KG1 (cell line): ENCODE data around the gene DHCR24.

ENCODE experiments used
- DNase-seq: peaks from one replicate; lab custom pipeline; 2025; lab: John Stamatoyannopoulos, UW

DHCR24 gene

DNA sequence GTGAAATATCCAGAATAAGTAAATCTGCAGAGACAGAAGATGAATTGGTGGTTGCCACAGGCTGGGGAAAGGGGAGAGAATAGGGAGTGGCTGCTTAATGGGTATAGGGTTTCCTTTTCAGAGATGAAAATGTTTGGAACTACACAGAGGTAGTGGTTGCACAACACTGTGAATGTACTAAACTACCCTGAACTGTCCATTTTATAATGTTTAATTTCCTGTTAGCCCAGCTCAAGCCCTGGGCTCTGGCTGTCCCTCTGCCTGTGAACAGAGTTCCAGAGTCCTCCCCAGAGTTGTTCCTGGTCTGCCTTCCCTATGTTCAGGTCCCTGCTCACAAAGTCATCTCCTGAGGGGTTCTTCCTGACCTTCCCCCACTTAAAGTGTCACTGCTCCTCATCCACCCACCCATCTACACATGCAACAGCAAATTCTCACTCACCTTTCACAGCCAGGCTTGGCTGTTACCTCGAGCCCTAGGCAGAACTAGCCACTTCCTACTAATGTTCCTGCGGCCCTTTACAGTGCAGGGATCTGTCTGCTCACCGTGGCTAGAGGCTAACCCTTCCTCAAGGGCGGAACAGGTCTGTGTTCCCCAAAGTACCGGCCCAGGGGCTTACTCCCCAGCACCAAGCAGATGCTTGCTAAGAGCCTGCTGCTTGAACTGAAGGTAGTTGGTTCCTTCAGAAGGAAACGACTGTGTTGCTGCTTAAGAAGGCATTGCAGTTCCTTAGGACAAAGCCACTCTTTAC, 22.4 kb downstream of the DHCR24 start:
- no peak for DNase-seq

DNA sequence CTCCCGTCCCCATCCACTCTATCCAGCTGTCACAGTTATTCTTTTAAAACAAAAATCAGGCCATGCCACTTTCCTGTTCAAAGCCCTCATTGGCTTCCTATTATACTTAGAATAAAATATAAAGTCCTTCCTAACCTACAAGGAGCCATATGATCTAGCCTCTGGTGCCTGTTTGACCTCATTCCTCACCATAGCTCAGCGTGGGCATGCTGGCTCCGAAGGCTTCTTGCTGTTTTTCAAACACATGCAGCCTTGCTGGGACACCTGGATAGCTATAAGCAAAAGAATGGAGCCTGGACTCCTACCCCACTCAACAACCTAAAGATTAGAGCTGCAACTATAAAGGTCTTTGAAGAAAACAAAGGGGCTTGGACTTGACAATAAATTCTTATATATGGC, 23.7 kb downstream of the DHCR24 start:
- no peak for DNase-seq

DNA sequence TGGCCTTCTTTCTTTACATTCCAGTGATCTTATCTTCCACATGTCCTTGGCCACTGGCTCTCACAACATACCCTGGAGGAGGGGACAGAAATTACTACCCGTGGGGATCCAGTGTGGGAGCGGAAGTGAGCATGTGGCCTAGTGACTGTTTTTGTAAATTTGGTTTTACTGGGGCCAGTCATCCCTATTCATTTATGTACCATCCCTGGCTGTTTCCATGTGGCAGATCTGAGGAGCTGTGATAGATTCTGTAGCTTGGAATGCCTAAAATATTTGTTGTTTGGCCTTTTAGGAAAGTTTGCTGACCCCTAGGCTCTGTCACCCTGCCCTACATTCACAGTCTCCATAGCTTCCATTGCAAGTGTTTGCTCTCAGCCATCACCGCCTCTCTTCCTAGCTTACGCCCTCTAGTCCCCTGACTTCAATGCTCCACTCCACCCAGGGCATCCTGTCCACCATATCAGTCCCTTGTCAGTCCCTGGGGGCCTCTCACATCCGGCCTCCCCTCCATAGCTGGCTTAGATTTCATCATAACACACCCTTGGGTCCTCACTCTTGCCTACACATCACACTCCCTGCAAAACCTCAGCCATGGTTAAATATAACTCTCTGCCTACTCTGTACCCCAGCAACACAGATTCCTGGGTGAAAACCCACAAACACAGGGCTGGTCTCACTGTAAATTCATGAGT, 25.8 kb downstream of the DHCR24 start:
- DNase-seq, result no peak

DNA sequence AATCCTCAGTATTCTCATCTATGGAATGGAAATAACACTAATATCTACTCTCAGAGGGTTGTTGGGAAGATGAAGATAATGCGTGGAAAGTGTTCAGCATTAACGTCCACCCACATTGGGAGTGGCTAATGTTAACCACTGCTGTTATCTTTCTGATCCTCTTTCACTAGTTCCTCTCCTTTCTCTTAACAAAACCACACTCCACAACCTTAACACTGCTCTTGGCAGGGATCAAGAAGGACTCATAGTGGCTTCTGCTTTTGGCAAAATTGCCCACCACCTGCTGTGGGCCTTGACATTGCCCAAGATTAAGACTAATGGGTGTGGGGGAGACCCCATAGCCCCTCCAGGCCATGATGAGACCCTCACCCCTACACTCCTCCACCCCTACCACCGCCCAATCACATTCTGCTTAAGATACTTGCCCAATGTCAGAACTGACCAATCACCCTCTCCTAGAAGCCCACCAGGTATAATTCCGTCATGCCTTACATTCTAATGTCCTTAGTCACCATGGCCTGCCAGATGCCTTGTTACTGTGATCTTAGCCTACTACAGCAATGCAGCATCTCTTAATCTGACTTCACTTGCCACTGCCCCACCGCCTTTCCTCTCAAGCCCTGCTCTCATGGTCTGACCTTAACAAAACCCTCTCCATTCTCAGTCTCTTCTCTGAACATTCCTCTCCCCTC, 27.1 kb downstream of the DHCR24 start:
- no peak for DNase-seq

DNA sequence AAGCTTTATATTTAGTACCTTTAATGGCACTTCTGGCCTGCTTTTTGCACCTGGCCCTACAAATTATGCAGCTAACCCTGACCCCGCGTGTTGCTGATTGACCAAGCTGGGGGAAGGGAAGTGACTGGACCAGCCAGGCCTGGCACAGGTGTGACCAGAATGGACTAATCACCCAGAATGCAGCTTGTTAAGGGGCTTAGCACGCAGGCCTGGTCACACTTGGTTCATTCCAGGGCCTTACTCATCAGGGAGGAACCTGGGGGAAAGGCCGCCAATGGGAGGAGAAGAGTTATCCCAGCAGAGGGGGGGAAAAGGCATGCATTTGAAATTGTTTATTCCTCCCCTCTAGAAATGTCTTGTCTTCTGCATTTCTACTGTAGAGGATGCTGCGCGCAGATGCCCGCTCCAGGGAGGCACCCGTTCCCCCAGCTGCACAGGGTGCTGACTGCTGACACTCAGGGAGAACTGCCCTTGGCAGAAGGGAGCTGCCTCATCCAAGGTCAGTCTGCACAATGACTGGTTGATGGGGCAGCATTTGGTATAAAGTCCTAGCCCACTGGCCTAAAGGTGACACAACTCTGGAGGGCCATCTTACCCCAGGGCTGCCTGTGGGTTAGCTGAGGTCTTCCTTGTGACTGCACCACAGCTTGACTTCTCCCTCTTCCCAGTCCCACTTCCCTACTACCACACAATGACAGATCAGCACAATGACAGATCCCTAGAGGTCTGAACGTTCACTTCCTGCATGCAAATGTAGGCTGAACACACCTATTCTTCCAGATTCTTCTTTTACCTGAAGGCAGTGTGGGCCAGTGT, 29.0 kb downstream of the DHCR24 start:
- no peak for DNase-seq

DNA sequence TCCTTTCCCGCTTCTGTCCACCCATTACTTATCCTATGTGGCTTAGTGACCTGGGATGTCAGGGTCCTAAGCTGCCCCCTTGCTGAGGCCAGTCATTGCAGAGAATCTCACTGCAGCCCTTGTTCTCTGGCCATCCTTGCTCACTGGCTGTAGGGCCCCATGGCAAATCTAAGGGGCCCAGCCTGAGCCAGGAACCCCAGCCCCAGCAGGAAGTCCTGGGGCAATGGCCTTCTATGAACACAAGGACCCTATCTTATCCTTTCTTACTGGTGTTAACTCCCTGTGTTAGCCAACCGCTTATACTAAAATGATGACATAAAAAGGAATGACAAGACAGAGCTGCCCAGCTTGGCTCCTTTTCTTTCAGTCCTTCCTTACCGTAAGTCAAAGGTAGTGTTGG, 29.9 kb downstream of the DHCR24 start:
- DNase-seq, result no peak

DNA sequence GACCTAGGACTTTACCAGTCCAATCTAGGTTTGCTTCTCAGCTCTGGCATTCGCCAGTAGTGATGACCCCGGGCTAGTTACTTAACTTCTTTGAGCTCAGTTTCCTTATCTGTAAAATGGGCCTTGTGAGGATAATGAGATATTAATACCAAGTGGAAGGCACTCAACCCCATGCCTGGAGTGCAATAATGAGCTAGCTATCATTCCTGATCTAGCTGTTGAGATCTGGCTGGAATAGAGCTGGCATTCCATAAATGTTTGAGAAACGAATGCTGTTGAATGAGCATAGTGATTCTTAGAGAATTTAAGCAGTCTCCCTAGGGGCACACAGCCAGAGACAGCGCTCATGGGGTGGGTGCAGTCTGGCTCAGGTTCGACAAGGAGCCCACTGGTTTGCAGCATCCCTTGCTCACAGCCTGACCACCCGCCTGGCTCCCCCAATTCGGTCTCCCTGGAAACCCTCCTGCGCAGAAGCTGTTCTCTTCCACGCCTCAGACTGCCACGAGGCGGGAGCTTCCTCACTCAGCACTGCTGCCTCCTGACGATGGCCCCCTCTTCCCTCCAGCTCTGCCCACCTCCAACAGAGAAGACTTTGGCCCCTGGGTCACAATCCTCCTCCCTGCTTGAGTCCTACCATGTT, 32.5 kb downstream of the DHCR24 start:
- no peak for DNase-seq

DNA sequence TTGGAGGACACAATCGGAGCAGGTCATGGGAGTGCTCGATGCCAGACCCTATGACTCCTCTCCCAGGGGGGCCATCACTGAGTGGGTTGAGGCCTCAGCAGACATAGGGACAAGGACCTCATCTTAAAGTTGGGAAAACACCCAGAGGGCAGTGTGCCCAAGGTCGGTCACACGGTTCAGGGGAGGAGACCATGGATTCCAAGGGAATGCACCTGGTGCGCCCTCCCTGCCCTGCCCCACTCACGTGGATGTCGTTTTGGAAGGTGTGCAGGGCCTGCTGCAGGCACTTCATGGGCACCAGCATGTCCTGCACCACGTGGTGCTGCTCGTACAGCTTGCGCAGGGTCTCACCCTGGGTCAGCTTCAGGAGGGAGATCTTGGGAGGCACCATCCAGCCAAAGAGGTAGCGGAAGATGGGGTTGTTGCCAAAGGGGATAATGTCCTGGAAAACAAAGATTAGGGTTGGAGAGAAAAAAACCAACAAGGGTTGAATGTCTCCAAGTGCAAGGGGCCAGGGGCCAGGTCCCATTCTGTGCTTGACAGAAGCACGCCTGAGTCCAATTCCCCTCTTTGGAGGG, 33.1 kb downstream of the DHCR24 start:
- no peak for DNase-seq

DNA sequence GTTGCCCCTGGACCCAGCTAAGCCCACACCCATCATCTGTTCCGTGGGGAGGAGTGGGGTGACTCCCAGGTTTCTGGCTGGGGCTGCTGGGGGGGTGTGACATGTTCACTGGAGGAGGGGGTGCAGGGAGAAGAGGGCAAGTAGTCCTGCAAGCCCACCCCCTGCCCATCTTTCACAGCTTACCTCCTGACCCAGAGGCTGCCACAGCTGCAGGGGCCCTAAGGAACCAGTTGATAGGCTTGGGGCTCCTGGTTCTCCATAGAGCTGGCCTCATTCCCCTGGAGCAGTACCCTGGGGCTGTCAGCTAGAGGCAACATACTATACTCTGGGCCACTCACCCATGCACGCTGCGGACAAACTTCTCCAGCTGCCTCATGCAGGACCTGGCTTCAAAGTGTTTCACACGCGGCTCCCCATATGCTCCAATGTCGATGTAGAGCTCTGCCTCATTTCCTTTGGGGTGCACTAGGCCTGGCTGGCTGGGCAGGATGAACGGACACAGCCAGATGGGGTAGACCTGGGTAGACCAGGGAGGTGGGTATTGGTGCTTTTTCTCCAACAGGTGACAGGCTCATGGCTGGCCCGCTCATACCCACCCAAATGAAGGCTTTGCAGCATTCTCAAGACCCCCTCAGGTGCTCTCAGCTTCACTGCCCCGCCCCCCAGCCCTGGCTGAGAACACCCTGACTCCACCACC, 33.8 kb downstream of the DHCR24 start:
- no peak for DNase-seq

DNA sequence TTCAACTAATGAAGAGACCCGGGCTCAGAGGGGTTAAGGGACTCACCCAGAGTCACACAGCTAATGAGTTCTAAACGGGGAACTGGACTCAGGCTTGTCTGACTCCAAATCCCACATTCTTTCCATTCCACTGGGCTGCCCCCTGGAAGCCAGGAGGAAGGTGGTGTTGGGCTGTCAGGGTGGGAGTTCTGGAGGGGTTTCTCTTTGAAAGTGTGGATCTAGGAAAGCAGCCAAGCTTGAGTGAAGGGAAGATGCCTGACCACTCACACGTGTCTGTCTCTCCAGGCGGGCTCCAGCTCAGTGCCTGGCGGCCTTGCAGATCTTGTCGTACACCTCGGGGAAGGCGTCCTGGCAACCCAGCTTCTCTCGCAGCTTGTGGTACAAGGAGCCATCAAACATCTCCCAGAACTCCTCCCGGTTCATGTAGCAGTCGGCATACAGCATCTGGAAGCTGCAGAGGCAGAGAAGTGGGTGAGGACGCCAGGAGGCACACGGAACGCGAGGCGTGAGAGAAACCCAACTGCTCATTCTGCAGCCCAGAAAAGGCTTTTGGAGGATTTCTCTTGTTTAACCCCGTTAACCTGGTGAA, 35.0 kb downstream of the DHCR24 start:
- DNase-seq, result no peak

DNA sequence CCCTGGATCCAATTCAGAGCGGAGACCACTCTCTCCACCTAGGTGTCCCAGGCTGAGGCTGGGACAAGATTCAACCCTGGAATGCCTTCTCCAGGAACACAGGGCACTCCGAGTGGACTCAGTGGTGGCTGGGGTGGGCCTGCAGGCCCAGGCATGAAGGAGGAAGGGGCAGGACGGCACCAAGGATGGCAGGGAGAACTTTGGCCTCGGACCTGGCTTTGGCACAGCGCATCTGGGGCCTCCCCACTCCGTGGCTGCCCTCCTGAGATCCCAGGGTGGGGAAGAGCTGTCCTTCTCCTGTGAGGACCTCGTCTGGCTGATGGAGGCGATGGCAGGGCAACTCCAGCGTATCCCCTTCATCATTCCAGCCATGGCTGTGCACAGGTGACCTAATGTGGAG, 35.6 kb downstream of the DHCR24 start:
- no peak for DNase-seq

DNA sequence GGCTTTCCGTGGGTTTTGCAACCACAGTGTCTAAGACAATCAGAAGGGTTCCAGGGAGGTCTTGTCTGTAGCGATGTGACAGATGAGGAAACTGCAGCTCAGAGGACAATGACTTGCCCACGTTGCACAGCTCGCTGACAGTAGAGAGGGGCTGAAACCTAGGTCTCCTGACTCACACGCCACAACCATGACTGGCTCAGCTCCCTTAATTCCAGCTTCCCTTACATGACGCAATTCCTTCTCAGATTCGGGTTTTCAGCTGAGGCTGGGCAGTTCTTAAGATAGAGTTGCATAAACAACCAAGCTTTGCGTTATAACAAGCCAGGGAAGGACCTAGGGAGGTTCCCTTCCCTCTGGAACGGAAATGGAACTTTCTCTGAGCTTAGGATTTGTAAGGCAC, 36.3 kb downstream of the DHCR24 start:
- no peak for DNase-seq

DNA sequence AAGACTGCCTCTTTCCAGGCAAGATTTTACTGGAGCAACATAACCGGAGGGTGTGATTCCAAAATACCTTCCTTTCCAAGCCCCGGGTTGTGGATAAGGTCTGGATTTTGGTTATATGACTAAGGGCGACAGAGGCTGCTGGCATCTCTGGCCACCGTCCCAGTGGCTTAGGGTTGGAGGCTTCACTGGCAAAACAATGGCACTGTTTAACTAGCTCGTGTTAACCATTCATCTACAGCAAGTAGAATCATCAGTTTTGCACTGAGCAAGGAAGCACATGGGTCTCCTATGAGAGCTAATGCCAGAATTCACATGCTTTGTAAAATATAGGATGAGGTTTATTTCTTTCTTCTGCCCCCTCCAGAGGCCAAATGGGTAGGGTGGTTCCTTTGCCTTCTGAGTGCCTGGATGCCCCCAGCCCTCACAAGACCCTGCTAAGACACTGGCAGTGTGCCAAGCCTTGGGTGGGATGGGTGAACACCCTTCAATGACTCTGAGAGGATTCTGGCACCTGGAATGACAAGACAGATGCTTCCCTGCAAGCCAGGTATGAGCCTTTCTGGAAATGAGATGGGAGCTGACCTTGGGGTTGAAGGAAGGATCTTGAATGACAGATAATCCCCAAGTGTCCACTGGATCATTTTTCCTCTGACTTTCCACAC, 36.8 kb downstream of the DHCR24 start:
- DNase-seq, result no peak

DNA sequence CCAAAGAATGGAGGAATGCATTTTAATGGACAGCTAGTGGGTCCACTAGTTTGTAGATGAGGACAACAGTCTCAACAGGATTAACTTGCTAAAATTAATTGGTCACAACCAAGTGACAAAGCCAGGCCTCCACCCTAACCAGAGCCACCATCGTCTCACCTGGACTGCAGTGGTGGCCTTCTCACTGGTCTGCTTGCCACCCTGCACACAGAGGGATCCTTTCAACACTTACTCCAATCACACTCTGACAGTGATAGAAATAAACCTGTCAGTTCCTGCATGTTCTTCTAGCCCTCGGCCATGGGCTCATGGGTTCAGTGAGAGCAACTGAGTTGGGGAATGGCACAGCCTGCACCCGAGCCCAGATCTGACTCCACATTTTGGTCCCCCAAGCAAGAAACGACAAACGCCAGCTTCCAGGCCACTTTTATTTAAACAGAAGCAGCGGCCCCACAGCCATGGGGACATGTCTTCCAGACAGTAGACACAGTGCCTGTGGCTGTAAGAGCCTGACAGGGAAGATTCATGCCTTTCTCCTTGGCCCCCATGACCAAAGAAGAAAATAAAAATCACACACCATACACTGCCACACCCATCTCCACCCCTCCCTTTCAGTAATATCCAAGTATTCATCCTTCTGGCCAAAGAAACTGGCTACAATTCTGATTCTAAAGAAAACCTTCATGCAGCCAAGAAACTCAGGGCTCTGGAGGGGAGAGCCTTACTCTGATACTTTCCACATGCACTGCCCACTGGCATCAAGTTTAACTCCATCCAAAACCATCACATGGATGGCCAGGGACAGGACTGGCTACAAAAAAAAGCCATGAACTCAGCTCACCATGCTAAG, 37.6 kb downstream of the DHCR24 start:
- no peak for DNase-seq

DNA sequence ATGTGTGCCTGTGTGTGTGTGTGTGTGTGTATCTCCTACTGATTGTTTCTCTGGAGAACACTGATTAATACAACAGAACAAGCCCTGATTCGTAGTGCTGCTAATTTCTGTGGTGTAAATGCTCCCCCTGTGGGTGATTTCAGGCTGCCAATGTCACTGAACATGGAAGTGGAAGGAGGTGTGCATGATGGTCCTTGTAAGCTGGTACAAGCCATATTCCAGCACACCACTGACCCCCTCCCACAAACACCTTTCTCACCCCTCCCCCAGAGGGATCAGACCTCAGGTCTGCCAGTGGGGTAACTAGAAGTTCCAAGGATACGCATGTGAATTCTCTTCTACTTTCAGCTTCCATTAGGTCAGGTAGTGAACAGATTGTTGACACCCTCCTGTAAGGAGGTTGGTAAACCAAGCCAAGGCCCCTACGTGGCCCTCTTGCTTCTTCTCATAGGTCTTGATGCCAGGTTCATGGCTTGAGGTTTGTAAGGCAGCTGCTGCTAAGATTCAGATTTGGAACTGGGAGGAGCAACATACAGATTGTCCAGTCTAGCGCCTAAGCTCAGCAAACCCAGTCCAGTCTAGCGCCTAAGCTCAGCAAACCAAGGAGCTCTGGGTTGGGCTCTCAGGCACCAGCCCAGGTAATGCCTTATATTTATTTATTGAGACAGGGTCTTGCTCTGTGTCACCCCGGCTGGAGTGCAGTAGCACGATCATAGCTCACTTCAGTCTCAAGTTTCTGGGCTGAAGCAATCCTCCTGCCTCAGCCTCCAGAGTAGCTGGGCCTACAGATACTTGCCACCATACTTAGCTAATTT, 38.7 kb downstream of the DHCR24 start:
- DNase-seq, result no peak

DNA sequence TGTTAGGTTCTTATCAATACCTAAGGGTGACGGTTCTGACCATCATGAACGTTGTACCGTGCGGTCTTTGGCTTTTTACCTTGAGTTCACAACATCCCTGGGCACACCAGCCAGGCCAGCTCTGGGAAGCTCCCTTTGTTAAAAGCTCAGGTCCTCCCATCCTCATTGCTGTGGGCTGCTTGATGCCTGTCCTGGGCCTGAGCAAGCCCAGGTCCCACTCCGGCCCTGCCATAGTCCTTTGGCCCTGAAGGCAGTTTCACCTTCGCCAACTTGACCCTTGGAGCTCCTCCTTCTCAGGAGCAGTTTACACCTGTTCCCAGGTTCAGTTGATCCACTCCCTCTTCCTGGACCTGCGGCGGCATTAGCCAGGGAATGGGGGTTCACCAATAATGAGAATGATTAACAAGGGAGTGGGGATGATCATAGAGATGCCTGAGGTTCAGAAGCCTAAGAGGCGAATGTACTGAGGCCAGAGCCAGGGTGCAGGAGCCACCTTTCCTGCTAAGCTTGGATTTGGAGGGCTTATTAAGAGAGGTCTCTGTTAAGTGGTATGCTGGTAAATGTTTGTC, 40.2 kb downstream of the DHCR24 start:
- no peak for DNase-seq

DNA sequence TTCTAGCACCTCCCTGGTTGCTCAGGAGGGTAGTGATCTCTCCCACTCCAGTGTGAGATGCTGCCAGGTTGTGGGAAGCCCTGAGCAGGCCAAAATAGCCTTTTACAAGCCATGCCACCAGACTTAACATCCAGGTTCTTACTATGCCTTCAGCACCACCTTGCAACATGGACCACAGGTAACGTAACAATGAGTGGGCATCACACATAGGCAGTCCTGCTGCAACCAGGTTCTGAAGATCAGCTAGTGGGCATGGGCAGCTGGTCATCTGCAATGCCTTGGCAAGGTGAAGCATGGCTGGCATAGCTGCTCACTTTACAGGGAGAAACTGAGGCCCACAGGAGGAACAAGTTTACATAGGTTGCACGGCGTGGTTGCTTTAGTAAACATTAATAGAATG, 40.7 kb downstream of the DHCR24 start:
- DNase-seq, result no peak

DNA sequence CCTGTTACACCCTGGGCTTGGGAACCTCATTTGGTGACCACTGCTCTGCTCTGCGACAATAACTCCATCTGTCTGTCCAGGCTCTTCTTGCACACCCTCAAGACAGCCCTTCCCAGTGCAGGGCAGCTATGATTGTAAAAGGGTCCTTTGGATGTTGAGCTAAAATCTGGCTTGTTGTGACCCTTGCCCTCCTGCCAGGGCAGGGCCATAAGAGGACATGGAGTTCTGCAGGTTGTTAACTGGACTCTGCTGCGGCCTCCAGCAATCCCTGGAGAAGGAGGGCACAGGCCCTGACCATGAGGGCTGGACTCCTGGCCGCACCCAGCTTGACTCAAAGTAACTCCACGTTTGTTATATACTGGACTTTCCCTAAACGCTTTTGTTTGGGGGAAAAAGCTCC, 41.2 kb downstream of the DHCR24 start:
- no peak for DNase-seq
